HepG2 (cell line): Measurements from ENCODE around the gene HNRNPM. TPM values are rescaled to one million over a fixed set of nuclear protein-coding genes. Genes with fewer than 3 reads are reported as not detected.

Experiments
- CCDC6 ChIP-seq: sonication (generic); formaldehyde crosslinking; IDR thresholded peaks from 2 replicates; pipeline ENCODE4 v1.8.1; 2022; ENCODE audit warnings: mild to moderate bottlenecking, missing genetic modification reagents, moderate library complexity
- ELF4 ChIP-seq: sonication (generic); formaldehyde crosslinking; IDR thresholded peaks from 2 replicates; pipeline ENCODE4 v1.5.0; 2020; ENCODE audit warnings: missing genetic modification reagents, mild to moderate bottlenecking, moderate library complexity, borderline replicate concordance
- ELK4 ChIP-seq: sonication (generic); formaldehyde crosslinking; IDR thresholded peaks from 2 replicates; pipeline ENCODE4 v1.9.0; 2021; ENCODE audit warnings: missing genetic modification reagents, borderline replicate concordance
- FOXO1 ChIP-seq: sonication (generic); formaldehyde crosslinking; IDR thresholded peaks from 2 replicates; pipeline ENCODE4 v1.4.0; 2020; ENCODE audit warnings: missing genetic modification reagents
- GLI4 ChIP-seq: sonication (generic); formaldehyde crosslinking; IDR thresholded peaks from 2 replicates; pipeline ENCODE4 v1.5.1; 2020; ENCODE audit warnings: missing genetic modification reagents, mild to moderate bottlenecking, moderate library complexity, borderline replicate concordance
- JDP2 ChIP-seq: sonication (generic); formaldehyde crosslinking; IDR thresholded peaks from 2 replicates; pipeline ENCODE4 v1.8.1; 2022; ENCODE audit warnings: missing genetic modification reagents, borderline replicate concordance
- NFE2L1 ChIP-seq: sonication (generic); formaldehyde crosslinking; IDR thresholded peaks from 2 replicates; pipeline ENCODE4 v1.4.0; 2020; ENCODE audit warnings: missing genetic modification reagents, mild to moderate bottlenecking, borderline replicate concordance
- POLR2A ChIP-seq, 2 experiments: IDR thresholded peaks; 2 replicates each; pipeline ENCODE4 v1.6.1; 2011; ENCODE audit warnings: low read depth in 2 of 2, low read length in 2 of 2, mild to moderate bottlenecking in 1 of 2, moderate library complexity in 1 of 2; ENCODE audit not compliant: insufficient read depth in 1 of 2
- SNAPC4 ChIP-seq: sonication (generic); formaldehyde crosslinking; IDR thresholded peaks from 2 replicates; pipeline ENCODE4 v1.4.0; 2020; ENCODE audit warnings: mild to moderate bottlenecking, missing genetic modification reagents
- TAF15 ChIP-seq: fragments of 200-400 bp; formaldehyde crosslinking; IDR thresholded peaks from one replicate; pipeline ENCODE4 v1.6.1; 2018; ENCODE audit warnings: mild to moderate bottlenecking, low read depth, low read length; ENCODE audit not compliant: poor library complexity, severe bottlenecking
- ZBED4 ChIP-seq: sonication (generic); formaldehyde crosslinking; IDR thresholded peaks from 2 replicates; pipeline ENCODE4 v1.4.0; 2020; ENCODE audit warnings: missing genetic modification reagents, borderline replicate concordance
- ZBTB39 ChIP-seq: sonication (generic); formaldehyde crosslinking; IDR thresholded peaks from 2 replicates; pipeline ENCODE4 v1.5.0; 2020; ENCODE audit warnings: missing genetic modification reagents
- ZFY ChIP-seq: sonication (generic); formaldehyde crosslinking; IDR thresholded peaks from 2 replicates; pipeline ENCODE4 v1.4.0; 2020; ENCODE audit warnings: missing genetic modification reagents
- ZNF598 ChIP-seq: sonication (generic); formaldehyde crosslinking; IDR thresholded peaks from 2 replicates; pipeline ENCODE4 v1.5.1; 2020; ENCODE audit warnings: mild to moderate bottlenecking, missing genetic modification reagents, borderline replicate concordance
- ZNF674 ChIP-seq: sonication (generic); formaldehyde crosslinking; IDR thresholded peaks from 2 replicates; pipeline ENCODE4 v1.5.0; 2020; ENCODE audit warnings: low read depth, mild to moderate bottlenecking, missing genetic modification reagents
- ZSCAN12 ChIP-seq: sonication (generic); formaldehyde crosslinking; IDR thresholded peaks from 2 replicates; pipeline ENCODE4 v1.9.0; 2021; ENCODE audit warnings: mild to moderate bottlenecking, missing genetic modification reagents
- polyA plus RNA-seq, 8 experiments: library from polyadenylated mRNA; depleted of rRNA in 3 of 8; stranded (reverse) in 7 of 8; unstranded in 1 of 8; fragments of >200 nt; fragmentation: Illumina TruSeq in 4 of 8; extraction: Trizol in 4 of 8; gene quantifications; 2 replicates each; pipeline versions ENCODE4 v1.2.1 to v1.2.3, GENCODE V29; 2011 to 2016; ENCODE audit warnings: low read depth in 4 of 8, missing spikeins in 1 of 8, mixed read lengths in 1 of 8; ENCODE audit not compliant: insufficient read depth in 1 of 8
- total RNA-seq, 5 experiments: library from RNA; depleted of rRNA; stranded (reverse); fragments of >200 nt; fragmentation: Illumina TruSeq; extraction: Trizol; gene quantifications; 2 replicates each; pipeline ENCODE4 v1.2.3, GENCODE V29; 2016; ENCODE audit warnings: low read depth in 1 of 5

Gene HNRNPM
- total and polyA plus RNA-seq, 2 of the 13 experiments (the other 11 are each of a cell fraction or from before 2014, with no cell fraction given): 56.7 to 102 TPM

- TF ChIP-seq NFE2L1 (CRISPR knock-in tag) (no peak), JDP2 (CRISPR knock-in tag) (no peak), ELF4 (CRISPR knock-in tag) (peak; percentile 90; the same call in 1 of the 2 replicates), SNAPC4 (no peak), ELK4 (no peak), ZNF674 (CRISPR knock-in tag) (no peak), ZBED4 (CRISPR knock-in tag) (no peak), TAF15 (no peak), ZFY (CRISPR knock-in tag) (peak; percentile 88), ZBTB39 (CRISPR knock-in tag) (no peak), FOXO1 (CRISPR knock-in tag) (peak; percentile 32), CCDC6 (CRISPR knock-in tag) (no peak), ZSCAN12 (CRISPR knock-in tag) (peak; percentile 74; the same call in 1 of the 2 replicates), POLR2A (IDR thresholded peaks at IDR 0.05; ENCODE audit: insufficient read depth in 1 of 2, low read depth in 2 of 2, low read length in 2 of 2) (peak; percentile 90 to 98), ZNF598 (CRISPR knock-in tag) (no peak; the same call in 1 of the 2 replicates), GLI4 (CRISPR knock-in tag) (no peak)
Measured at GRCh38 chr19:8513687-8514504, 69.1 kb downstream of the HNRNPM start, which contains the start of gene ZNF414 (continued).
